Right cardiac atrium (tissue), 5 donors: Measurements from ENCODE around the gene HBZ. TPM values are rescaled to one million over a fixed set of nuclear protein-coding genes. Genes with fewer than 3 reads are reported as not detected.
"Not testable (repeated sequence)": the region's sequence is repeated elsewhere in the genome, so short reads cannot be mapped to it uniquely, and the experiment has no call there.

Experiments
- ATAC-seq, 2 donors: fragments of 200-7000 bp; cut with Tn5 transposase; one replicate each; pipeline versions ENCODE4 v1.8.0 to v1.9.1; 2020; ENCODE audit warnings: moderate library complexity in 2 of 2, mild to moderate bottlenecking in 1 of 2
- DNase-seq, 3 donors: peaks; one replicate each; pipeline ENCODE4 v3.0.0-alpha.2; 2020
- H3K27ac ChIP-seq: one replicate; pipeline ENCODE4 v1.5.1; 2013; ENCODE audit warnings: mild to moderate bottlenecking, low read length, control low read depth, moderate library complexity
- H3K27me3 ChIP-seq: one replicate; pipeline ENCODE4 v1.6.1; 2013; ENCODE audit not compliant: control insufficient read depth, insufficient read depth
- H3K4me1 ChIP-seq: one replicate; pipeline ENCODE4 v1.6.1; 2013; ENCODE audit warnings: low read length; ENCODE audit not compliant: control insufficient read depth, insufficient read depth
- H3K4me3 ChIP-seq: one replicate; pipeline ENCODE4 v1.5.1; 2013; ENCODE audit warnings: low read length, control low read depth
- H3K9me3 ChIP-seq: one replicate; pipeline ENCODE4 v1.6.1; 2013; ENCODE audit warnings: low read length; ENCODE audit not compliant: control insufficient read depth
- WGBS: extraction: QIAGEN DNeasy Blood & Tissue Kit; methylation state at CpG from one replicate; pipeline ENCODE4 v1.1.7; 2013; 5-methylcytosine and 5-hydroxymethylcytosine counted together
- intact Hi-C, 4 donors: fragments of 100-400 bp; cut with DNase I; formaldehyde crosslinking; loops; one replicate each; pipeline versions ENCODE4 v1.11.0 to v1.14.0; 2022 to 2023
- polyA plus RNA-seq: library from polyadenylated mRNA; stranded (reverse); fragments of 200-250 nt; gene quantifications from one replicate; pipeline ENCODE4 v1.2.3, GENCODE V29; 2013
- total RNA-seq, 4 donors: library from RNA; stranded (reverse); fragmentation: NEBNext Ultra II Directional; extraction: Animal tissue kit (Norgen Biotek cat#: 25700); gene quantifications; one replicate each; pipeline ENCODE4 v1.2.1, GENCODE V29; 2021
- donor health status: healthy with polysubstance abuse.
- donor health status: DM: no; HTN: yes; CAD: no.
- donor health status: DM: no; HTN: no; CAD: no.
- donor health status: DM: no; HTN: yes; CAD: no; lungs with severe emphysema.
- donor health status: DM: yes; HTN: yes; CAD: no.

Gene HBZ
- total and polyA plus RNA-seq, 5 donors, result not detected

- no peaks in the 10 kb centered on the region for H3K9me3 ChIP-seq
- H3K27ac ChIP-seq, result no peak overlapping the region
- peaks cover 2% of the 10 kb centered on the region for H3K4me1 ChIP-seq
- WGBS, result 19% methylated on average over 8 of the region's 8 CpGs
- H3K27me3 ChIP-seq, result no peaks in the 10 kb centered on the region
- intact Hi-C loops, result no loop called here
- no peak overlapping the region for H3K4me3 ChIP-seq
- ATAC-seq (no peak), DNase-seq (peak in 1 of 3 donors; percentile 32)
Measured at GRCh38 chr16:175011-175949, 22.8 kb downstream of the HBZ start.

GRCh38 chr16:176006-176405, 23.6 kb downstream of the HBZ start:
- H3K4me1 ChIP-seq, intact Hi-C loops: not testable (repeated sequence)
- WGBS, result under 1% methylated on average over 26 of the region's 39 CpGs

GRCh38 chr16:176477-177382, 24.3 kb downstream of the HBZ start, which contains the start of gene HBA1:
Gene HBA1 (plus strand): TSS chr16:176680. CDS start chr16:176717, 37 bp downstream.
- intact Hi-C loops, H3K4me1 ChIP-seq, H3K4me3 ChIP-seq, H3K27me3 ChIP-seq, H3K9me3 ChIP-seq, H3K27ac ChIP-seq: not testable (repeated sequence)
- ATAC-seq, result peak; percentile 5 to 24
- DNase-seq, result peak in 1 of 3 donors; percentile 34
- WGBS, result 6% methylated on average over 37 of the region's 88 CpGs

More at GRCh38 chr16:176006-176405, 23.6 kb downstream of the HBZ start:
- H3K9me3 ChIP-seq, H3K27me3 ChIP-seq, H3K27ac ChIP-seq, ATAC-seq, H3K4me3 ChIP-seq: not testable (repeated sequence)
- DNase-seq, result peak in 1 of 3 donors; percentile 7

GRCh38 chr16:177394-177822, 25.0 kb downstream of the HBZ start:
- DNase-seq (peak in 1 of 3 donors; percentile 57), ATAC-seq (no peak)
- Histone ChIP-seq H3K4me1 (peaks cover 6% of the 10 kb centered on the region), H3K27me3 (no peaks in the 10 kb centered on the region), H3K9me3 (no peaks in the 10 kb centered on the region), H3K27ac (no peak overlapping the region), H3K4me3 (no peak overlapping the region)
- intact Hi-C loops, result no loop called here
- 3% methylated on average over 13 of the region's 13 CpGs for WGBS

GRCh38 chr16:177981-178667, 25.7 kb downstream of the HBZ start:
- Histone ChIP-seq H3K27me3 (no peaks in the 10 kb centered on the region), H3K27ac (no peak overlapping the region), H3K4me1 (peaks cover 6% of the 10 kb centered on the region), H3K4me3 (no peak overlapping the region), H3K9me3 (no peaks in the 10 kb centered on the region)
- ATAC-seq (no peak), DNase-seq (no peak)
- intact Hi-C loops, result no loop called here
- WGBS, result 58% methylated on average over 11 of the region's 11 CpGs

- Histone ChIP-seq H3K9me3 (no peaks in the 10 kb centered on the region), H3K4me1 (peaks cover 6% of the 10 kb centered on the region), H3K27ac (no peak overlapping the region), H3K4me3 (no peak overlapping the region), H3K27me3 (no peaks in the 10 kb centered on the region)
- intact Hi-C loops, result no loop called here
- DNase-seq (no peak), ATAC-seq (no peak)
- 84% methylated on average over 11 of the region's 11 CpGs for WGBS
Measured at GRCh38 chr16:178668-179015, 26.2 kb downstream of the HBZ start.

- DNase-seq (no peak), ATAC-seq (no peak)
- Histone ChIP-seq H3K4me1 (peaks cover 6% of the 10 kb centered on the region), H3K9me3 (no peaks in the 10 kb centered on the region), H3K4me3 (no peak overlapping the region), H3K27me3 (no peaks in the 10 kb centered on the region), H3K27ac (no peak overlapping the region)
- WGBS, result 74% methylated on average over 17 of the region's 17 CpGs
- intact Hi-C loops, result loop anchor here in 2 of 4 donors (5.0 kb wide), 2 partner anchors 62 to 72 kb away; no protein-coding TSS in a partner anchor
Measured at GRCh38 chr16:179211-180092, 27.0 kb downstream of the HBZ start.

- no peaks in the 10 kb centered on the region for H3K9me3 ChIP-seq
- peak within 1 kb of the TSS; percentile 6 for H3K4me3 ChIP-seq
- ATAC-seq (peak; percentile 10 to 35), DNase-seq (peak in 2 of 3 donors; percentile 64 to 65)
- H3K27ac ChIP-seq, result no peak within 1 kb of the TSS
- H3K27me3 ChIP-seq, result no peaks in the 10 kb centered on the region
- intact Hi-C loops, result loop anchor here in 2 of 4 donors (5.0 kb wide), 2 partner anchors 63 to 73 kb away; no protein-coding TSS in a partner anchor
- H3K4me1 ChIP-seq, result peaks cover 6% of the 10 kb centered on the region
- WGBS, result 7% methylated on average over 59 of the region's 59 CpGs
Measured at GRCh38 chr16:180101-180675, 27.7 kb downstream of the HBZ start, which contains the start of gene HBQ1. Gene HBQ1 (plus strand): TSS chr16:180459. CDS start chr16:180487, 28 bp downstream.

- intact Hi-C loops, result loop anchor here in 2 of 4 donors (5.0 kb wide), 2 partner anchors 64 to 74 kb away; no protein-coding TSS in a partner anchor
- Histone ChIP-seq H3K27ac (no peak overlapping the region), H3K27me3 (no peaks in the 10 kb centered on the region), H3K4me1 (peaks cover 6% of the 10 kb centered on the region), H3K9me3 (no peaks in the 10 kb centered on the region), H3K4me3 (peak overlapping the region; percentile 6)
- DNase-seq (peak; percentile 26 to 89 (median 68)), ATAC-seq (peak; percentile 71 to 79)
- 2% methylated on average over 89 of the region's 89 CpGs for WGBS
Measured at GRCh38 chr16:180681-181564, 28.5 kb downstream of the HBZ start.
